Progenitor cell of endocrine pancreas (in vitro differentiated cells): ENCODE measurements around the gene DOCK9. TPM values are rescaled to one million over a fixed set of nuclear protein-coding genes. Genes with fewer than 3 reads are reported as not detected.

ENCODE experiments used
- DNase-seq: peaks from one replicate; pipeline ENCODE4 v3.0.0; 2021; ENCODE audit warnings: low spot score; ENCODE audit not compliant: unreplicated experiment
- H3K27ac Mint-ChIP-seq: 2 replicates; pipeline ENCODE4 v1.8.0; 2021; ENCODE audit warnings: mild to moderate bottlenecking, moderate library complexity, mixed read lengths
- H3K27me3 Mint-ChIP-seq: 2 replicates; pipeline ENCODE4 v1.8.0; 2021; ENCODE audit warnings: mixed read lengths
- H3K36me3 Mint-ChIP-seq: 2 replicates; pipeline ENCODE4 v1.8.0; 2022; ENCODE audit warnings: mixed read lengths; ENCODE audit not compliant: insufficient read depth
- H3K4me1 Mint-ChIP-seq: 2 replicates; pipeline ENCODE4 v1.8.0; 2021; ENCODE audit warnings: low read depth, mixed read lengths
- H3K4me3 Mint-ChIP-seq: 2 replicates; pipeline ENCODE4 v1.8.0; 2021; ENCODE audit warnings: low read depth, mild to moderate bottlenecking, moderate library complexity, mixed read lengths
- H3K9me3 Mint-ChIP-seq: 2 replicates; pipeline ENCODE4 v1.8.0; 2021; ENCODE audit warnings: low read depth, mixed read lengths
- total RNA-seq: library from RNA; stranded (reverse); gene quantifications from 2 replicates; pipeline ENCODE4 v1.2.1, GENCODE V29; 2021
- TF ChIP-seq, protein P1 (sequence below): fragments of 200-600 bp; sonication (generic); IDR thresholded peaks from one replicate; pipeline ENCODE4 v1.5.0; 2021; ENCODE audit warnings: antibody characterized with exemption, mild to moderate bottlenecking; ENCODE audit not compliant: unreplicated experiment

Gene DOCK9
- total RNA-seq, 1 donor from 2014 or later: 35.7 TPM

DNA sequence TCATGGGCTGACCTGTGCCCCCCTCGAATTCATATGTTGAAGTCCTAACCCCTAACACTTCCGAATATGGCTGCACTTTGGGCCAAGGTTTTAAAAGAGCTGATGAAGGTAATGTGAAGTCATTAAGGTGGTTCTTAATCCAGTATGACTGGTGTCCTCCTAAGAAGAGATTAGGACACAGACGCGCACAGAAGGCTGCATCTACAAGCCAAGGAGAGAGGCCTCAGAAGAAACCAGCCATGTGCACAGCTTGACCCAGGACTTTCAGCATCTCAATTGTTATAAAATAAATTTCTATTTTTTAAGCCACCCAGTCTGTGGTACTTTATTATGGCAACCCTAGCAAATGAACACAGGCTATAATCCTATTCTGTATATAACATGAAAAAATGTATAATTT, 99.9 kb downstream of the DOCK9 start:
- H3K27ac Mint-ChIP-seq: no peak overlapping the region
- H3K27me3 Mint-ChIP-seq: no peaks in the 10 kb centered on the region
- H3K9me3 Mint-ChIP-seq: peaks cover 10% of the 10 kb centered on the region
- peaks cover 14% of the 10 kb centered on the region for H3K4me1 Mint-ChIP-seq
- no peak overlapping the region for H3K4me3 Mint-ChIP-seq
- H3K36me3 Mint-ChIP-seq: peaks cover 20% of the 10 kb centered on the region
- TF ChIP-seq, protein P1, sequence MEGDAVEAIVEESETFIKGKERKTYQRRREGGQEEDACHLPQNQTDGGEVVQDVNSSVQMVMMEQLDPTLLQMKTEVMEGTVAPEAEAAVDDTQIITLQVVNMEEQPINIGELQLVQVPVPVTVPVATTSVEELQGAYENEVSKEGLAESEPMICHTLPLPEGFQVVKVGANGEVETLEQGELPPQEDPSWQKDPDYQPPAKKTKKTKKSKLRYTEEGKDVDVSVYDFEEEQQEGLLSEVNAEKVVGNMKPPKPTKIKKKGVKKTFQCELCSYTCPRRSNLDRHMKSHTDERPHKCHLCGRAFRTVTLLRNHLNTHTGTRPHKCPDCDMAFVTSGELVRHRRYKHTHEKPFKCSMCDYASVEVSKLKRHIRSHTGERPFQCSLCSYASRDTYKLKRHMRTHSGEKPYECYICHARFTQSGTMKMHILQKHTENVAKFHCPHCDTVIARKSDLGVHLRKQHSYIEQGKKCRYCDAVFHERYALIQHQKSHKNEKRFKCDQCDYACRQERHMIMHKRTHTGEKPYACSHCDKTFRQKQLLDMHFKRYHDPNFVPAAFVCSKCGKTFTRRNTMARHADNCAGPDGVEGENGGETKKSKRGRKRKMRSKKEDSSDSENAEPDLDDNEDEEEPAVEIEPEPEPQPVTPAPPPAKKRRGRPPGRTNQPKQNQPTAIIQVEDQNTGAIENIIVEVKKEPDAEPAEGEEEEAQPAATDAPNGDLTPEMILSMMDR: no peak
- no peak for DNase-seq

GRCh38 chr13:98877466-98877865, 100.4 kb downstream of the DOCK9 start:
- Mint-ChIP-seq H3K36me3 (peaks cover 22% of the 10 kb centered on the region), H3K9me3 (peaks cover 10% of the 10 kb centered on the region), H3K4me1 (peaks cover 14% of the 10 kb centered on the region), H3K27me3 (no peaks in the 10 kb centered on the region), H3K27ac (no peak overlapping the region), H3K4me3 (no peak overlapping the region)
- no peak for DNase-seq
- TF ChIP-seq, protein P1: no peak

GRCh38 chr13:98875146-98875729, 102.6 kb downstream of the DOCK9 start:
- H3K27me3 Mint-ChIP-seq: no peaks in the 10 kb centered on the region

GRCh38 chr13:98874029-98874397, 103.9 kb downstream of the DOCK9 start:
- TF ChIP-seq, protein P1: no peak
- no peak for DNase-seq
- H3K4me1 Mint-ChIP-seq: peaks cover 2% of the 10 kb centered on the region
- H3K9me3 Mint-ChIP-seq: peaks cover 10% of the 10 kb centered on the region
- peaks cover 18% of the 10 kb centered on the region for H3K36me3 Mint-ChIP-seq
- H3K27ac Mint-ChIP-seq: no peak overlapping the region
- no peak overlapping the region for H3K4me3 Mint-ChIP-seq
- H3K27me3 Mint-ChIP-seq: no peaks in the 10 kb centered on the region

More at GRCh38 chr13:98875146-98875729, 102.6 kb downstream of the DOCK9 start:
- H3K4me1 Mint-ChIP-seq: peaks cover 9% of the 10 kb centered on the region
- H3K36me3 Mint-ChIP-seq: peaks cover 18% of the 10 kb centered on the region
- H3K4me3 Mint-ChIP-seq: no peak overlapping the region
- DNase-seq: no peak
- no peak overlapping the region for H3K27ac Mint-ChIP-seq
- TF ChIP-seq, protein P1: no peak
- peaks cover 10% of the 10 kb centered on the region for H3K9me3 Mint-ChIP-seq

- H3K4me1 Mint-ChIP-seq: no peaks in the 10 kb centered on the region
- H3K36me3 Mint-ChIP-seq: peaks cover 18% of the 10 kb centered on the region
- no peaks in the 10 kb centered on the region for H3K27me3 Mint-ChIP-seq
- H3K27ac Mint-ChIP-seq: no peak overlapping the region
- TF ChIP-seq, protein P1: no peak
- H3K9me3 Mint-ChIP-seq: peaks cover 10% of the 10 kb centered on the region
- no peak for DNase-seq
- H3K4me3 Mint-ChIP-seq: no peak overlapping the region
These were observed 104.4 kb downstream of the DOCK9 start for GRCh38 chr13:98873377-98874028.
